Endothelial cell of umbilical vein (primary cell): ENCODE data around the gene IRX1. TPM values are rescaled to one million over a fixed set of nuclear protein-coding genes. Genes with fewer than 3 reads are reported as not detected.

ENCODE experiments used
- BruUV-seq: library from RNA; stranded (reverse); fragments of 400-500 nt; replicated peaks from 2 replicates; lab custom pipeline; 2021; lab: Mats Ljungman, UMichigan
- CTCF ChIA-PET: fragments of 300-600, 350-600 bp; sonication (Branson Sonifier 250); formaldehyde crosslinking; loops from one replicate; lab custom pipeline; 2021; ENCODE audit warnings: antibody characterized with exemption, inconsistent platforms; lab: Charles Lee
- POLR2A ChIA-PET: fragments of 300-600, 350-600 bp; sonication (Branson Sonifier 250); formaldehyde crosslinking; loops from one replicate; lab custom pipeline; 2021; ENCODE audit warnings: antibody characterized with exemption, inconsistent platforms; lab: Charles Lee
- DNase-seq: peaks from one replicate; pipeline ENCODE4 v3.0.0-alpha.2; 2011; ENCODE audit warnings: low read depth, low spot score
- FAIRE-seq: peaks from 2 replicates; lab custom pipeline; 2011; peaks lifted over from hg19 to GRCh38; lab: Jason Lieb, UNC
- H2AFZ ChIP-seq: 2 replicates; pipeline ENCODE4 v1.6.0; 2012; ENCODE audit warnings: low read depth, low read length, control low read depth, inconsistent platforms
- H3K27ac ChIP-seq: 2 replicates; pipeline ENCODE4 v1.5.1; 2011; ENCODE audit warnings: low read depth, mild to moderate bottlenecking, control low read depth, low read length, moderate library complexity; ENCODE audit not compliant: insufficient read depth
- H3K27me3 ChIP-seq, 2 experiments: 2 replicates each; pipeline versions ENCODE4 v1.6.0 to v1.6.1; 2011; ENCODE audit warnings: low read length in 2 of 2, mixed read lengths in 1 of 2; ENCODE audit not compliant: control insufficient read depth in 2 of 2, insufficient read depth in 2 of 2
- H3K36me3 ChIP-seq, 2 experiments: 2 replicates in 1 of 2; 3 replicates in 1 of 2; pipeline ENCODE4 v1.5.1; 2011; ENCODE audit warnings: low read length in 2 of 2, mild to moderate bottlenecking in 1 of 2, moderate library complexity in 1 of 2; ENCODE audit not compliant: control insufficient read depth in 2 of 2, insufficient read depth in 2 of 2; ENCODE audit errors: extremely low read depth in 1 of 2
- H3K4me1 ChIP-seq: 3 replicates; pipeline ENCODE4 v1.5.1; 2011; ENCODE audit warnings: mild to moderate bottlenecking, low read length; ENCODE audit not compliant: control insufficient read depth, insufficient read depth; ENCODE audit errors: extremely low read depth
- H3K4me2 ChIP-seq: 2 replicates; pipeline ENCODE4 v1.6.1; 2011; ENCODE audit warnings: low read length, control low read depth, mixed read lengths; ENCODE audit not compliant: insufficient read depth
- H3K4me3 ChIP-seq, 3 experiments: fragments of 200-600 bp in 1 of 3; sonication (generic), shearing (Covaris generic) in 1 of 3; replicated peaks in 1 of 3; 2 replicates each; pipeline ENCODE4 v1.5.1; 2011 to 2016; ENCODE audit warnings: control low read depth in 3 of 3, low read length in 3 of 3, mild to moderate bottlenecking in 2 of 3, inconsistent platforms in 1 of 3, low read depth in 1 of 3, moderate library complexity in 1 of 3; ENCODE audit not compliant: insufficient read depth in 1 of 3
- H3K79me2 ChIP-seq: 2 replicates; pipeline ENCODE4 v1.6.0; 2012; ENCODE audit warnings: low read length, inconsistent platforms; ENCODE audit not compliant: control insufficient read depth, insufficient read depth
- H3K9ac ChIP-seq: replicated peaks from 2 replicates; pipeline ENCODE3; 2011; ENCODE audit warnings: low read length, control low read depth; ENCODE audit not compliant: insufficient read depth; ENCODE audit errors: extremely low read depth
- H3K9me1 ChIP-seq: replicated peaks from 3 replicates; pipeline ENCODE4 v1.6.0; 2011; ENCODE audit warnings: mild to moderate bottlenecking, low read length; ENCODE audit not compliant: control insufficient read depth, insufficient read depth; ENCODE audit errors: extremely low read depth
- H3K9me3 ChIP-seq: replicated peaks from 2 replicates; pipeline ENCODE4 v1.5.1; 2012; ENCODE audit warnings: low read length, inconsistent platforms; ENCODE audit not compliant: control insufficient read depth, insufficient read depth
- H4K20me1 ChIP-seq: replicated peaks from 2 replicates; pipeline ENCODE3; 2011; ENCODE audit warnings: mild to moderate bottlenecking, low read length; ENCODE audit not compliant: control insufficient read depth, insufficient read depth; ENCODE audit errors: extremely low read depth
- CTCF ChIP-seq, 2 donors: IDR thresholded peaks; 1 replicate in 1 of 2; 2 replicates in 1 of 2; pipeline ENCODE4 v1.5.1; 2011; ENCODE audit warnings: low read length in 2 of 2, mild to moderate bottlenecking in 2 of 2, moderate library complexity in 2 of 2, control low read depth in 1 of 2, inconsistent platforms in 1 of 2, low read depth in 1 of 2; ENCODE audit not compliant: insufficient read depth in 1 of 2; ENCODE audit errors: extremely low read depth in 1 of 2
- EZH2 ChIP-seq: IDR thresholded peaks from 2 replicates; pipeline ENCODE4 v1.6.1; 2012; ENCODE audit warnings: borderline replicate concordance, low read depth, mild to moderate bottlenecking, moderate library complexity, low read length, inconsistent platforms; ENCODE audit not compliant: severe bottlenecking
- FOS ChIP-seq: IDR thresholded peaks from 2 replicates; pipeline ENCODE4 v1.6.1; 2011; ENCODE audit warnings: mild to moderate bottlenecking, low read length, moderate library complexity, borderline replicate concordance; ENCODE audit not compliant: insufficient read depth
- GATA2 ChIP-seq: IDR thresholded peaks from 2 replicates; pipeline ENCODE4 v1.7.0; 2011; ENCODE audit warnings: low read depth, mild to moderate bottlenecking, moderate library complexity, mixed read lengths, low read length; ENCODE audit not compliant: insufficient read length, insufficient read depth
- JUN ChIP-seq: IDR thresholded peaks from 2 replicates; pipeline ENCODE4 v1.6.1; 2011; ENCODE audit warnings: borderline replicate concordance, low read depth; ENCODE audit not compliant: insufficient read length, insufficient read depth
- MAX ChIP-seq: IDR thresholded peaks from 2 replicates; pipeline ENCODE4 v1.6.1; 2011; ENCODE audit not compliant: insufficient read depth, insufficient read length
- POLR2A ChIP-seq: IDR thresholded peaks from 2 replicates; pipeline ENCODE4 v1.6.1; 2012; ENCODE audit warnings: low read depth, mild to moderate bottlenecking, control low read depth, low read length
- POLR2AphosphoS5 ChIP-seq: IDR thresholded peaks from 2 replicates; pipeline ENCODE4 v1.6.1; 2012; ENCODE audit warnings: low read depth, mild to moderate bottlenecking, control low read depth, low read length, moderate library complexity; ENCODE audit not compliant: insufficient read depth
- dilution Hi-C: fragments of 300-500 bp; cut with MboI; formaldehyde crosslinking; loops from one replicate; pipeline ENCODE4 v1.15.0; 2019; ENCODE audit warnings: low sequenced_read_pairs; ENCODE audit not compliant: extremely low pct_ligation_motif_present
- intact Hi-C: fragments of 100-400 bp; cut with micrococcal nuclease; formaldehyde crosslinking; loops from one replicate; pipeline ENCODE4 v1.10.0; 2022
- polyA plus RNA-seq, 4 experiments: library from polyadenylated mRNA; depleted of rRNA in 3 of 4; stranded (reverse) in 3 of 4; unstranded in 1 of 4; fragments of >200 nt; gene quantifications; 2 replicates each; pipeline versions ENCODE4 v1.2.1 to v1.2.3, GENCODE V29; 2011 to 2012; ENCODE audit warnings: missing spikeins in 1 of 4
- total RNA-seq: library from RNA; stranded (reverse); gene quantifications from 2 replicates; pipeline ENCODE4 v1.2.3, GENCODE V29; 2021

IRX1 gene
- total and polyA plus RNA-seq, 2 donors (not counting 3 experiments of a cell fraction or from before 2014, with no cell fraction given), result not detected

GRCh38 chr5:3546028-3546427 lies 49.6 kb upstream of the IRX1 start:
- POLR2A ChIA-PET, result no interaction called here
- no TSS peak for BruUV-seq

More at GRCh38 chr5:3546028-3546427, 49.6 kb upstream of the IRX1 start:
- no peaks in the 10 kb centered on the region for H3K27me3 ChIP-seq
- no peak overlapping the region for H3K27ac ChIP-seq
- H3K9me1 ChIP-seq, result no peaks in the 10 kb centered on the region
- no peak for DNase-seq
- no peak overlapping the region for H2AFZ ChIP-seq
- H3K4me2 ChIP-seq, result no peak overlapping the region
- no peaks in the 10 kb centered on the region for H3K4me1 ChIP-seq
- no peak for FAIRE-seq
- no peaks in the 10 kb centered on the region for H3K36me3 ChIP-seq
- H3K9me3 ChIP-seq, result no peaks in the 10 kb centered on the region
- no peak overlapping the region for H3K9ac ChIP-seq
- TF ChIP-seq POLR2AphosphoS5, result no peak
- no peak for TF ChIP-seq GATA2
- no peak for TF ChIP-seq POLR2A
- TF ChIP-seq EZH2, result no peak
- no peak for TF ChIP-seq JUN
- no peak for TF ChIP-seq MAX
- no peak for TF ChIP-seq FOS
- no peak for TF ChIP-seq CTCF (IDR thresholded peaks at IDR 0.05; ENCODE audit: extremely low read depth in 1 of 2, insufficient read depth in 1 of 2, low read depth in 1 of 2, low read length in 2 of 2)
- H4K20me1 ChIP-seq, result no peaks in the 10 kb centered on the region
- CTCF ChIA-PET, result no interaction called here
- no peak overlapping the region for H3K4me3 ChIP-seq
- intact Hi-C loops, result no loop called here
- no peaks in the 10 kb centered on the region for H3K79me2 ChIP-seq
- dilution Hi-C loops, result no loop called here
